ENCODE results near the gene DUS1L.

The DUS1L gene

GRCh38 chr17:82059272-82060000 is 6.2 kb downstream of the DUS1L start:
- H3K4me3 ChIP-seq (ENCODE audit: low read depth, low read length): no peak overlapping the region
- no peak for TF ChIP-seq CTCF (IDR thresholded peaks at IDR 0.05; ENCODE audit: low read depth, low read length, missing control alignments)
- no peak for DNase-seq (ENCODE audit: low read depth)

- no peak overlapping the region for H3K4me3 ChIP-seq (ENCODE audit: low read depth, low read length)
- no peak for DNase-seq (ENCODE audit: low read depth)
- no peak for TF ChIP-seq CTCF (IDR thresholded peaks at IDR 0.05; ENCODE audit: low read depth, low read length, missing control alignments)
Observed at GRCh38 chr17:82058855-82059249, 6.8 kb downstream of the DUS1L start.

- no peak for DNase-seq (ENCODE audit: low read depth)
- no peak overlapping the region for H3K4me3 ChIP-seq (ENCODE audit: low read depth, low read length)
- TF ChIP-seq CTCF (IDR thresholded peaks at IDR 0.05; ENCODE audit: low read depth, low read length, missing control alignments): no peak
Observed at GRCh38 chr17:82058230-82058854, 7.3 kb downstream of the DUS1L start.

GRCh38 chr17:82056729-82057621 is 8.6 kb downstream of the DUS1L start:
- H3K4me3 ChIP-seq (ENCODE audit: low read depth, low read length): no peak overlapping the region
- no peak for TF ChIP-seq CTCF (IDR thresholded peaks at IDR 0.05; ENCODE audit: low read depth, low read length, missing control alignments)
- DNase-seq (ENCODE audit: low read depth): no peak

GRCh38 chr17:82055965-82056728 is 9.5 kb downstream of the DUS1L start:
- no peak overlapping the region for H3K4me3 ChIP-seq (ENCODE audit: low read depth, low read length)
- DNase-seq (ENCODE audit: low read depth): no peak
- no peak for TF ChIP-seq CTCF (IDR thresholded peaks at IDR 0.05; ENCODE audit: low read depth, low read length, missing control alignments)
